Embryonic facial prominence (tissue), 1 donor: ENCODE data around the gene WDR82.

Experiments used
- DNase-seq: peaks from one replicate; pipeline ENCODE4 v3.0.0-alpha.2; 2016; ENCODE audit errors: extremely low spot score

Gene WDR82, protein sequence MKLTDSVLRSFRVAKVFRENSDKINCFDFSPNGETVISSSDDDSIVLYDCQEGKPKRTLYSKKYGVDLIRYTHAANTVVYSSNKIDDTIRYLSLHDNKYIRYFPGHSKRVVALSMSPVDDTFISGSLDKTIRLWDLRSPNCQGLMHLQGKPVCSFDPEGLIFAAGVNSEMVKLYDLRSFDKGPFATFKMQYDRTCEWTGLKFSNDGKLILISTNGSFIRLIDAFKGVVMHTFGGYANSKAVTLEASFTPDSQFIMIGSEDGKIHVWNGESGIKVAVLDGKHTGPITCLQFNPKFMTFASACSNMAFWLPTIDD

DNA sequence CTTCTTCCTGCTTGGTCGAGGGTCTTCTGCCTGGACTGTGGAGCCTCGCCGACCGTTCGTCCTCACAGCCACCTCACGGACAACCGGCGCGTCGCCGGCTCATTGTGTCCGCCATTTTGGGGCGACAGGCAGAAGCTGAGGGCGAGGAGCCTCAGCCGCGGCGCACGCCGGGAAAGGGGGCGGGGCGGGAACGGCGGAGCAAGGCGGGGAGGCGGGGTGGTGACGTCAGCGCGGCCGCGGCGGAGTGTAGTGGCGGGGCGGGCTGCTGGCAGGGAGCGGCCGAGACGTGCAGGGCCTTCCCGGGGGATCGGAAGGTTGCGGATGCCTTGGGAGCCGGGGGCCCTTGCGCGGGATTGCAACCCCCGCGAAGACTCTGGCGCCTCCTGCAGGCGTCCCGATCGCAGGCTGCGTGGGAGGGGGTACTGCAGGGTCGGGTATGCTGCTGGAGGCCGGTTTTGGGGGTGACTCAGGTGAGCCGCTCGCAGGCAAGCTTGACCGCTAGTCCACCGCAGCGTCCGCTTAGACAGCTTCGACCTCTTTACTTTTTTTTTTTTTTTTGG, at the start of gene WDR82:
Gene WDR82 (minus strand): TSS at position 140 of the 560 bp plus-strand sequence. CDS start 288 bp downstream, outside the sequence.
- DNase-seq: peak; percentile 95

GRCh38 chr3:52327486-52328290, 49.2 kb upstream of the WDR82 start:
- DNase-seq: no peak

- no peak for DNase-seq
These were observed 48.5 kb upstream of the WDR82 start for GRCh38 chr3:52326976-52327375.

- no peak for DNase-seq
These were observed 47.2 kb upstream of the WDR82 start for GRCh38 chr3:52325686-52326085.

GRCh38 chr3:52324676-52325075, 46.2 kb upstream of the WDR82 start:
- no peak for DNase-seq

- DNase-seq: no peak
These were observed 45.3 kb upstream of the WDR82 start for GRCh38 chr3:52323526-52324295.

- no peak for DNase-seq
These were observed 44.0 kb upstream of the WDR82 start for GRCh38 chr3:52322466-52322865.

- no peak for DNase-seq
These were observed 43.0 kb upstream of the WDR82 start for GRCh38 chr3:52321481-52321880.

DNA sequence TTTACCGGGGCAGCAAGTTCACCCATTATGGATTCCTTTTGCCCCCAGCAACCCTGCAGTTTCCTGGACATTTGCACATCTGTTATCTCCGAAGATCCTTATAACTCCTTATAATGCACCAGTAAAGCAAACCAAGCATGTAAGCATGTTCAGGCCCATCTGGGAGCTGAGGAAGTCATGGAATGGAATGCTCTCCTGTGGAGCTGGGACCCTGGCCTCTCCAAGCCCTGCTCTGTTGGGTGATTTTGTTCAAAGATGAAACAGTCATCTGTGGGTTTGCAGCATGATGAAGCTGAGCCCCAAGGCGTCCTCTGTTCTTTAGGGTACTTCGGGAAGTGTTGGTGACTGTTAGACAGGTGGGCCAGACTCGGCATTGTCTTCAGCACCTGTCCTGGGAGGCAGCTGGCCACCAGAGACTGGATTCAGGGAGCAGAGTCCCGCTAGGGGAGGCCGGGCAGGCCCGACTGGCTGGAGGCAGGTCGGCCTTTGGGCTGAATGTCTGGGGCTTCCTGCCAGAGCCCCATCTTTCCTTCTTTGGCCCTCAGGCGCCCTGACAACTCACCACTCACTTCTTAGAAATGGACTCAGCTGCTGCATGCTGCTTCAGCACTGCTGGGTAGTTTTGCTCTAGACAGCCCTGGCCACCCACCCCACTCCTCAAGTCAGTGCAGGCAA, 41.6 kb upstream of the WDR82 start:
- no peak for DNase-seq

DNA sequence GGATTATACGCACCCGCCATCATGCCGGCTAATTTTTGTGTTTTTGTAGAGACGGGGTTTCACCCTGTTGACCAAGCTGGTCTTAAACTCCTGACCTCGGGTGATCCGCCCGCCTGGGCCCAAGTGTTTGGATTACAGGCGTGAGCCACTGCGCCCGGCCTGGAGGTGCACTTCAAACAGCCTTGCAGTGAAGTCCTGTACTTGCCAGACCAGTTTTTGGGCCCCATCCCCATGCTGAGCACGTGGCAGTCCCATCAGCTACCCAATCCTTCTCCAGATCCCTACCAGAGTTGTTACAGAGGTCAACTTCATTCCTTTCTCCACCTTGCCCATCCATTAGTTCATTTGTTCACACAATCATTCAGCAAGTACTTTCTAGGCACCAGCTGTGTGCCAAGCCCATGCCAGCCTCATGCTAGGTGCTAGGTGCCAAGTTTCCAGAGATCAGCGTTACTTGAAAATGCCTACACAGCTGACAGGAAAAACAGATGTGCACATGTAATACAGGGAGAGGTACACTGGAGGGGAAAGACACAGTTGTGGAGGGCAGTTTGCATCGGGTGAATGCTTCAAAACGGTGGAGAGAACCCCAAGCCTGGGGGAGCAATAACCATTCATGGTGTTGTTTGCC, 39.9 kb upstream of the WDR82 start:
- DNase-seq: no peak

GRCh38 chr3:52317208-52318000, 39.0 kb upstream of the WDR82 start:
- no peak for DNase-seq

DNA sequence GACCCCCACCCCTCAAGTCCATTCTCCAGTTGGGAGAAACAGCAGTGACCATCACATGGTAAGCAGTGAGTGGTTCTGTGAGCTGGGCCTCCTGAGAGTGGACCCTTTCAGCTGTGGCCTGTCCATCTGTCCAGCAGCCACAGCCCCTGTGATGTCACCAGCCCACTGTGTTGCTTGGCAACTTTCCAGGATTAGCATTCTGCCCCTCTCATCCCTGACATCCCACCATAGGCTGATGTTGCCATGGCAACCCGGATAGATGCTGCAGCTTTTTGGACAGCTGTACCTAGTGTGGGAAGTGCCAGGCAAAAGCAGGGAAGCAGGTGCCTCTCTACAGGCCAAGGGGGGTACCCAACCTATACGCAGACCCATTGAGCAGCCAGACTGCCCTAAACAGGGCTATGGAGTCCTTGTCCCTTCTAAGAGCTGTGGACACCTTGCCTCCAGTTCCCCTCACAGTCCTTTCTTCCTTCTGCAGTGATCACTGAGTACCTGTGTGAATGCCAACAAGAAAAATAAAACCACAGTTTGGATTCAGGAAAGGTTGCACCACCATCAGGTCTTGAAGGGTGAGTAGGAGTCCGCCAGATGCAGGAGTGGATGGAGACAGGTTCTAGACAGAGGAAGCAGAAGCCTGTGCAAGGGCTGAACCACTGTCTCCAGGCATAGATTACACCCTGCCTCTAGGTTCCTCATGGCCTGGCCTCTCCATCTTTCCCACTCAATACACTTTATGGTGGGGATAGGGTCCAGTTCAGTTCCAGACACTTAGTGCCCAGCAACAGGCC, 37.7 kb upstream of the WDR82 start, which contains the start of gene DNAH1:
Gene DNAH1 (plus strand): TSS at position 343 of the 788 bp plus-strand sequence. CDS start 6,124 bp downstream, outside the sequence.
- no peak for DNase-seq

GRCh38 chr3:52315006-52315405, 36.6 kb upstream of the WDR82 start:
- no peak for DNase-seq

GRCh38 chr3:52314489-52314888, 36.0 kb upstream of the WDR82 start:
- no peak for DNase-seq

- DNase-seq: no peak
These were observed 35.3 kb upstream of the WDR82 start for GRCh38 chr3:52313774-52314188.

DNA sequence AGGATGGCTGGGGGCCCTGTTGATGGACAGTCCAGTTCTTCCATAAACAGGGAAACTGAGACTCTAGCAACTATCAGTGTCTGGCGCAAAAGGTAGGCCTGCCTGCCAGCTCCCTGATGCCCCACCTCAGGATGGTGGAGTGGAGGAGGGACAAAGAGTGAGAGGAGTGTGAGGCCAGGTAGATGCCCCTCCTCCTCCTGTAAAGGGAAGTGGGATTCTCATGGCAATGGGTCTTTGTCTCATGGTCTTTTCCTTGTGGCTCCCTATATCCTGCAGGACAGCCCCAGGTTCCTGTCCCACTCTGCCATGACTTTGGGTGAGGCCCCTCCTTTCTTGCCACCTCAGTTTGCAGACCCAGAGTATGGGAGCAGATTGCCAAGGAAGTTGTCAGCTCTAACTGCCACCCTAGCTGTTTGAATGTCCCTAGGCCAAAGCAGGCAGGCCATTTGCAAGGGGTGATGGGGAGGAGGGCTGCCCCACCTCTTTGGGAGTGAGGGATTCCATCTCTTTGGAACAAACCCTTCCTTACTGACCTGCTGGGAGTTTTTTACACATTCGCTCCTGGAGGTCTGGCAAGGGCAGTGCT, 34.8 kb upstream of the WDR82 start:
- no peak for DNase-seq

DNA sequence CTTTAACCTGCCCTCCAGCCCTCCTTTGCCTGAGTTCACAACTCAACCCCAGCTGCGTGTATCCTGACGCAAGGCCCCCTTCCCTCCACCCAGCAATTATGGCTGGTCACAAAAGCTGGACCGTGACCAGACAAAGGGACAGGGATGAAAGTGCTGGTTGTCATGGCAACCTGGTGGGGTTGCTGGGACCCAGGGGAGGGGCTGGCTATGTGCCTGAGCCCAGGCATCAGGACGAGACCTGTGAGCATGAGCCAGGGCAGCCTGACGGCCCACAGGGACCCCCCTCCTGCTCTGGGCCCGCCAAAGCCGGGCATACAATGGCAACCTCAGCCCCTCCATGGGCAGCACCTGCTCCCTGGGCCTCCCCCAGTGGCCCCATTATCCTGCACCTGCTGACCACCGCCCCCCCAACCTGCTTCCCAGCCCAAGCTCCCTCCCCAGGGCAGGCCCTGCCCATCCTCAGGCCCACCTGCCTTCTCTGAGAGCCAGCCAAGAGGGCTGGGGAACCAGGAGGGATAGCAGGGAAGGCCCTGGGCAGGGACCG, 33.2 kb upstream of the WDR82 start:
- no peak for DNase-seq

DNA sequence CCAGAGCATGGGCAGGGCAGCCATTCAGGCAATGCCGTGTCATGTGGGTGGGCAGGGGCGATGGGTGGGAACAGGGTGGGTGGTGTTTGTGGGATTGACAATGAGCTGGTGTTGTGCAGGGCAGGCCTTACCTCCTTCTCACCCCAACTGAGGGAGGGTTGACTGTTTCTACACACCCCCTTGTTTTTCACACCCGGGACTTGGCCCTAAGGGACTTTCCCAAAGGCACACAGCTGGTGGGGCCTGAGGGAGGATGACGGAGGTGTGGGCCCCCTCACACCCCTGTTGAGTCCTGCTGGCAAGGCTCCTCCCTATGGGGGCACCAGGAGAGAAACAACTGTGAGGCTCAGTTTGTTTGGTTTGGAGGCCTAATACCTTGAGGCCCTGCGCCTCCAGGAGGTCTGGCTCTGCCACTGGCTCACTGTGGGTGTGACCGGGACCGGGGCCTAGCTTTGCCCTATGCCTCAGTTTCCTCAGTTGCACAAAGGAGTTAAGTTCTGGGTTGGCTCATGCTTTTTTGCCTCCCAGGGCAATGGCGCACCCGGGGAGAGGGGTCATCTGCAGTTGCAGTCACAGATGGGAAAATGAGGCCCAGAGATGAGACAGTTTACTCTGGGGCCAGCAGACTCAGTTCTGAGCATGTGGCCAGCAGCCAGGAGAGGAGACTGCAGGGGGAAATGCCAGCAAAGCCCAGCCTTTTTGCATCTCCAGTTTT, 32.6 kb upstream of the WDR82 start:
- DNase-seq: no peak
